HG03342 (cell line): ENCODE data around the gene CNPY3.
"Not testable (repeated sequence)": the region's sequence is repeated elsewhere in the genome, so short reads cannot be mapped to it uniquely, and the experiment has no call there.

Experiments used
- ATAC-seq: cut with Tn5 transposase; IDR thresholded peaks from one replicate; pipeline ENCODE4 v1.9.1; 2021; ENCODE audit warnings: mild to moderate bottlenecking, moderate library complexity; ENCODE audit not compliant: unreplicated experiment

Gene CNPY3

DNA sequence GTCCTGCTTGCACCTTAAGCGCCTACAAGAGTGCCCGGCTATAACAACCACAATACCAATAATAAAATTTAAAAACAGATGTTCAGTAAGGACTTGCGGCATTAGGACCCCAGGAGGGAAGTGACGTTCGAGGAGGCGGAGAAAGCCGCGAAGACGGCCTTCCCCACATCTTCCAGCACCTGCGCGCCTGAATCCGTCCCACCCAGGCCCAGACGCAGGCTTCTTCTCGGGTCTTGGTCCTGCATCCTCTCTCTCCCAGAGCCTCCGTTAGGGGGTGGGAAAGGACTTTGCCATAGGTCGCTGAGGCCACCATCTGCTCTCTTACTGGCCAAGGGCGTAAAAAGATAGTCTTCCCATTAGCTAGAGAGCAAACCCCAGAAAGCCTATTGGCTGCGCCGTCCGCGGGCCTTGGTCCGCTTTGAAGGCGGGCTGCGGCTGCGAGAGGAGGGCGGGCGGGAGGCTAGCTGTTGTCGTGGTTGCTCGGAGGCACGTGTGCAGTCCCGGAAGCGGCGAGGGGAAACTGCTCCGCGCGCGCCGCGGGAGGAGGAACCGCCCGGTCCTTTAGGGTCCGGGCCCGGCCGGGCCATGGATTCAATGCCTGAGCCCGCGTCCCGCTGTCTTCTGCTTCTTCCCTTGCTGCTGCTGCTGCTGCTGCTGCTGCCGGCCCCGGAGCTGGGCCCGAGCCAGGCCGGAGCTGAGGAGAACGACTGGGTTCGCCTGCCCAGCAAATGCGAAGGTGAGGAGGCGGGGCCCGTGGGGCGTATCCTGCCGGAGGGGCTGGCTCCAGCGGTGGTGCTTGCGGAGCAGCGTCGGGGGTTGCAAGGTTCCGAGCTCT is at the start of gene CNPY3:
Gene CNPY3, plus strand, starts transcription at position 495 of the 835 bp plus-strand sequence. Its CDS starts 91 bp downstream, at position 586.
- peak; percentile 68 for ATAC-seq

DNA sequence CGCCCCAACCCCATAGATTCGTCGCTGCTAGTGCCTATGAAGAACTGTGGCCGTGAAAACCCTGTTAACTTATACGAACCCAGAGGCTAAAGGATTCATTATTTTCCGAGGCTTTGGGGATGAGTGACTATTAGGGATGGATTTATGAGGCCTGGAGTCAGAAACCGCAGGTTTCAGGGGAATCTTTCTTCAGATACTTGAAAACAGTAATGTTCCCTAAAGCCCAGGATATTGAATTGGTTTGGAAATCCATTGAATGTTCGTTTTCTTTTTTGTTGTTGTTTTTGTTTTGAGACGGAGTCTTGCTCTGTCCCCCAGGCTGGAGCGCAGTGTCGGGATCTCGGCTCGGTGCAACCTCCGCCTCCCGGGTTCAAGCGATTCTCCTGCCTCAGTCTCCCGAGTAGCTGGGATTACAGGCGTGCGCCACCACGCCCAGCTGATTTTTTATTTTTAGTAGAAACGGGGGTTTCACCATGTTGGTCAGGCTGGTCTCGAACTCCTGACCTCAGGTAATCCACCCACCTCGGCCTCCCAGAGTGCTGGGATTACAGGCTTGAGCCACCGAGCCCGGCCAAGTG is 49.0 kb upstream of the CNPY3 start:
- ATAC-seq: not testable (repeated sequence)

DNA sequence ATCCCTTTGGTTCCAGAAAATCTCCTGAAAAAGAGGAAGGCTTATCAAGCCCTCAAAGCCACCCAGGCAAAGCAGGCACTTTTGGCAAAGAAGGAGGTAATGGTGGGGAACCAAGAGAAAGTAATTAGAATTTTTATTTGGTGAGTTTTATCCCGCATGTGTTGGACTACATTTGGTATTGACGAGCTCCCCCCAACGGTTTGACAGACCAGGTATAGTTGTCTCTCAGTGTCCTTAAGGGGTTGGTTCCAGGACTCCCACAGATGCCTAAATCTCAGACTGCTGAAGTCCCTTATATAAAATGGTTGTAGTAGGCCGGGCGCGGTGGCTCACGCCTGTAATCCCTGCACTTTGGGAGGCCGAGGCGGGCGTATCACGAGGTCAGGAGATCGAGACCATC is 48.4 kb upstream of the CNPY3 start:
- not testable (repeated sequence) for ATAC-seq

GRCh38 chr6:42885702-42886101 is 43.6 kb upstream of the CNPY3 start:
- no peak for ATAC-seq

GRCh38 chr6:42888201-42888600 is 41.1 kb upstream of the CNPY3 start:
- not testable (repeated sequence) for ATAC-seq

DNA sequence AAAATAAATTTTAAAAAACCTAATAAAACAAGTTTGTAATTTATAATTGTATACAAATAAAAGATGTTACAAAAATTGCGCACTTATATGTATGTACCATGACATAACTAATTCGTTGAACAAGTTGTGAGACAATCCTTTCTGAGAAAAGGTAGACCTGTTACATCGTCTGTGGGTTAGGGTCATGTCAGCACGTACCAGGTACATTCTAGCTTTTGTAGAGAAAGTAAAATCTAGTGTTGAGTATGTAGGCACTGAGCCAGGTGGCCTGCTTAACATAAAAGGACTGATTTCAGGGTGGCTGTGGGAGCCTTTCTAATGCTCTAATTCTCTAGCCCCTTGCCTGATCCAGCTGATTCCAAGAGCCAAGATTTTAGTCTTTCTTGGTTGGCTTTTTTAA is 39.5 kb upstream of the CNPY3 start:
- ATAC-seq: no peak

DNA sequence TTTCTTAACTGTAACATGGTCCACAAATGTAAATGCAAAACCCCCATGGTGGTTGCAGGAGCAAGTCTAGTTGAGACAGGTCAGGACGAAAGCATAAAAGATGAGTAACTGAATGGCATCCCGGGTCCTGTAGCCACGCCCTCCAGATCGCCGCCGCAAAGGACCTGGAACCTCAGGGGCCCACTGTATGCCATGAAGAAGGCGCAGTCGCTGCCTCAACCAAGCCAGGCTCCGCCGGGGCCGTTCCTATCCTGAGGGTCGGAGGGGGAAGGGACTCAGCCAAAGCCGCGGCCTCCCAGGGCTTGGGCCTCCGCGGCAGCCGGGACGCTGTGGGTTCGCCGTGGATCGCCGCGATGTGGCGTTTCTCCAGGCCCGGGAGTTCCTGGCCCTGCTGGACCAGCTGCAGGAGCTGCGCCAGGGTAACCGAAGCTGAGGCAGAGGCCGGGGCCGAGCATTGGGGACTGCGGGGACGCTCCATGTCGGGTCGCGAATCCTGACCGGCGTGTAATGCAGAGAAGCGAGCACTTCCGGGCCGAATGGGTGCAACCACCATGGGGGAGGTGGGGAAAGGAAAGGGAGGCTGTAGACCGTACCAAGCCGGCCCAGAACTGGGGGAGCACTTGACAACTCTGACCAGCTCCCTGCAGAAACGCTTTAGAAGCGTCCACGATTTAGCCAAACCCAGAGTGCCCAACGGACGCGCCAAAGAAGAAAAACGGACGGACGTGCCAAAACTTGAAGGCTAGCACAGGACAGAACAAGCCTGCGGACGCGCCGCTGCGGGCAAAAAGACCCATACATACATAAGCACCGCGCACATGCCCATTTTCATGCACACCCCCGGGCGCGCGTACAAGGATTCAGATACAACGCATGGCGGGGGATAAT is 38.7 kb upstream of the CNPY3 start:
- ATAC-seq: peak; percentile 93

DNA sequence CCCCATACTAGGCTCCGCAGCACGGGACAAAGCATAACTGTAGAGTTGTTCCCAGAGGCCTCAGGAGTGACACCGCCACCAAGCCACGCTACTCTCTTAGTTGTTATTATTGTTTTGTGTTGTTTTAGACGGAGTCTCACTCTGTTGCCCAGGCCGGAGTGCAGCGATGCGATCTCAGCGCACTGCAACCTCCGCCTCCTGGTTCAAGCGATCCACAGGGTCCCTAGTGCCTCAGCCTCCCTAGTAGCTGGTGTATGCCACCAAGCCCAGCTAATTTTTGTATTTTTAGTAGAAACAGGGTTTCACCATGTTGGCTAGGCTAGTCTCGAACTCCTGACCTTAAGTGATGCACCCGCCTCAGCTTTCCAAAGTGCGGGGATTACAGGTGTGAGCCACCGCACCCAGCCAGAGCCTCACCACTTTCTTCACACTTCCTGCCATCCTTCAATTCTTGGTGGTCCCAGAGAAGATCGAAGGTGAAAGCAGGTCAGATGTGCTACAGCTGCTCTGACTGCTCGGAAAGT is 38.0 kb upstream of the CNPY3 start:
- no peak for ATAC-seq

GRCh38 chr6:42894041-42894828 is 35.0 kb upstream of the CNPY3 start:
- not testable (repeated sequence) for ATAC-seq

DNA sequence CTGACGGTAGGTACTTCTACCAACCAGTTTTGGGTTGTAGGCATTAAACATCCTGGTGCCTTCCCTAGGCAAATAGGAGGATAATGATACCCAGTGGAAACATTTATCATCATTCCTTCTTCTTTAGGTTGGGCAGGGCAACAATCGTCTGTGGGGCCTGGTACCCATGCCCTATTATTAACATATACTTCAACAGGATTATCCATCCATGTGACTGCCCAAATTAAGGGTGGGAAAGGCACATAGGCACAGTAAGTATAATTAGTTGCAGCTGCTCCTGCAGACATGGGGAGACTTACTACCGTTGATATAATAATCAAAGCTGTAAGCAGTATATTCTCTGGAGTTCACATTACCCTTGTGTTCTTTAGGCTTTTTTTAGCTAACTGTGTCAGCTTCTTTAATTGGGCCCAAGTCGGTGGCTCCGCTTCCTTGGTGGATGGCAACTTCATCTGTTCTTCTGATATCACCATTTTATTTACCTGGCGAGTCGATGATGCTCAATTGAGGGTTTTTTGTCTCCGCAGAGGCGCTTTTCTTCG is 33.0 kb upstream of the CNPY3 start:
- no peak for ATAC-seq

GRCh38 chr6:42898891-42899361 is 30.4 kb upstream of the CNPY3 start:
- no peak for ATAC-seq

GRCh38 chr6:42899871-42900270 is 29.4 kb upstream of the CNPY3 start:
- ATAC-seq: no peak

DNA sequence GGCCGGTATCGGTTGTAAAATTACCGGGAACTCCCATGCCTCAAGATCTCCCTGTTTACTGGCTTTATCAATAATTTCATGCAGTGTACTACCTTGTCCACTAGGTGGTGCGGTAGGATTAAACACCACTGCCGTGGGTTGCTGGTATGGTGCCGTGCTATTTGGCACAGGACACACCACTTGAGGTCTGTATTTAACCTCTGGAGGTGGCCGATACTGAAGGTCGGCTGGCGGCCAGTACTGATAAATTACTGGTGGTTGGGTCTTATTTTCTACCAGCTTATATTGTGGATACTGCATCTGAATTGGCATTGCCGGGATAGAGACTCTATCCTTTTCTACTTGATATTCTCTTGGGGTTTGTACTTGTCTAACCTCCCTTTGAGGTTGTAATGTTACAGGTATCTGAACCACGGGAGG is 27.7 kb upstream of the CNPY3 start:
- peak; percentile 52 for ATAC-seq

DNA sequence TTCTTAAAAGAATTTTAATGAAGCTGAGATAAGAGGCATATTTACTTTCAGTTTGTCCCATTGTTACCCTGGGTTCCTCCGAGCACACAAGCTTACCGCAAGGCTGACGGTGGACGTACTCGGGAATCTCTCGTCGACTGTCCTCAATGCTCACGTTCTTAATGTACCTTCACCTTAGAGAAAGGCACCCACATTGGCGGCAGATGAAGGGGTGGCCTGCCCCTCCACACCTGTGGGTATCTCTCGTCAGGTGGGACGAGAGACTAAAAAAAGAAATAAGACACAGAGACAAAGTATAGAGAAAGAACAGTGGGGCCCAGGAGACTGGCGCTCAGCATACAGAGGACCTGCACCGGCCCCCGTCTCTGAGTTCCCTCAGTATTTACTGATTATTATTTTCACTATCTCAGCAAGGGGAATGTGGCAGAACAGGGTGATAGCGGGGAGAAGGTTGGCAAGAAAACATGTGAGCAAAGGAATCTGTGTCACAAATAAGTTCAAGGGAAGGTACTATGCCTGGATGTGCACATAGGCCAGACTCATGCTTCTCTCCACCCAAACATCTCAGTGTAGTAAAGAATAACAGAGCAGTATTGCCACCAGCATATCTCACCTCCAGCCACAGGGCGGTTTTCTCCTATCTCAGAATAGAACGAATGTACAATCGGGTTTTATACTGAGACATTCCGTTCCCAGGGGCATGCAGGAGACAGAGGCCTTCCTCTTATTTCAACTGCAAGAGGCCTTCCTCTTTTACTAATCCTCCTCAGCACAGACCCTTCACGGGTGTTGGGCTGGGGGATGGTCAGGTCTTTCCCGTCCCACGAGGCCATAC is 26.6 kb upstream of the CNPY3 start:
- not testable (repeated sequence) for ATAC-seq

DNA sequence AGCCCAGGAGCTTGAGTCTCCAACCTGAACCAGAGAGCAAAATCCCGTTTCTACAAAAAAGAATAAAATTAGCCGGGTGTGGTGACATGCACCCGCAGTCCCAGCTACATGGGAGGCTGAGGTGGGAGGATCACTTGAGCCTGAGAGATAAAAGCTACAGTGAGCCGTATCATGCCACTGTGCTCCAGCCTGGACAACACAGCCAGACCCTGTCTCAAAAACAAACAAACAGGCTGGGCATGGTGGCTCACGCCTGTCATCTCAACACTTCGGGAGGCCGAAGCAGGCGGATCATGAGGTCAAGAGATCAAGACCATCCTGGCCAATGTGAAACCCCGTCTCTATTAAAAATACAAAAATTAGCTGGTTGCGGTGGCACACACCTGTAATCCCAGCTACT is 24.8 kb upstream of the CNPY3 start:
- no peak for ATAC-seq

DNA sequence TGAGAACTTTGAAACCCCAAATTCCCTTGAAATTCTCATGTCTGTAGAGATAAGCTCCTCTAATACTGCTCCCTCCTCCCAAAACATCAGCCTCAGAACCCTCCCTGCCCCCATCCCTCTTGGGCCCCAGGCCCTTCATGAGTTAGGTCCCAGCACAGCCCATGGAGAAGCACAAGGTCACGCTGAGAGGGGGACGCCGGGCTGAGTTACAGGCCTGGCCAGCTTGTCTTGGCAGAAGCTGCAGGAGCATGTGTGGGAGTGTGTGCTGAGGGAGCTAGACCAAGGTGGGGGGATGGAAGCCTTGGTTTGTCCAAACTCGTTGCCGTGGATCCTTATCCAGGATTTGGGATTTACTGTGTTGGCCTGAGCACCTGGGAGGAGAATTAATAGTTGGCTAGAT is 21.9 kb upstream of the CNPY3 start:
- no peak for ATAC-seq

- no peak for ATAC-seq
Measured at GRCh38 chr6:42909835-42910234, 19.4 kb upstream of the CNPY3 start.

GRCh38 chr6:42911171-42912021 is 17.9 kb upstream of the CNPY3 start:
- ATAC-seq: no peak
